Measurements from ENCODE around the gene SLC39A2. TPM values are rescaled to one million over a fixed set of nuclear protein-coding genes. Genes with fewer than 3 reads are reported as not detected.

Gene SLC39A2
- total and polyA plus RNA-seq, 9 of the 15 experiments (the other 6 are each of a cell fraction or from before 2014, with no cell fraction given), result 0.06 to 0.09 TPM; not detected in 7

GRCh38 chr14:21017528-21018245, 18.6 kb downstream of the SLC39A2 start:
- Histone ChIP-seq H3K4me3 (no peak overlapping the region), H3K9me3 (replicated peaks; ENCODE audit: control insufficient read depth, insufficient read depth, low read depth, low read length) (no peaks in the 10 kb centered on the region), H3K27me3 (ENCODE audit: control insufficient read depth in 2 of 2, insufficient read depth in 2 of 2, low read length in 2 of 2) (no peaks in the 10 kb centered on the region), H2AFZ (ENCODE audit: low read depth, low read length) (no peak overlapping the region), H3K79me2 (ENCODE audit: control insufficient read depth, insufficient read depth, low read length) (0 out of 3 replicates have a peak, but pooled peaks cover under 1% of the 10 kb centered on the region), H3K27ac (ENCODE audit: extremely low read depth, low read depth, low read length) (no peak overlapping the region), H4K20me1 (replicated peaks; ENCODE audit: control insufficient read depth, insufficient read depth, low read length) (no peaks in the 10 kb centered on the region), H3K36me3 (ENCODE audit: control insufficient read depth, insufficient read depth, low read length) (peaks cover 37% of the 10 kb centered on the region; the same call in 1 of the 3 replicates), H3K4me2 (ENCODE audit: insufficient read depth, low read length) (no peak overlapping the region), H3K9me1 (ENCODE audit: control insufficient read depth, insufficient read depth, low read length) (no peaks in the 10 kb centered on the region), H3K9ac (ENCODE audit: insufficient read depth in 1 of 2, low read depth in 2 of 2, low read length in 2 of 2) (no peak overlapping the region), H3K4me1 (replicated peaks in 1 of 2; ENCODE audit: control insufficient read depth in 2 of 2, insufficient read depth in 2 of 2, low read length in 2 of 2) (peaks cover 5 to 12% of the 10 kb centered on the region in 2 experiments; a peak in 3 of 5 replicates)
- POLR2A ChIA-PET, result interaction anchor here (0.8 to 1.2 kb wide), 3 partner anchors 18 to 22 kb away, joined by 3 to 4 read pairs (median 4); no protein-coding TSS in a partner anchor
- no peak for DNase-seq (ENCODE audit: extremely low read depth in 1 of 4, low spot score in 3 of 4)
- CTCF ChIA-PET (ENCODE audit: low intra/inter-chr PET ratio), result no interaction called here
- intact Hi-C loops (cut with micrococcal nuclease), result no loop called here
- BruUV-seq (replicated peaks), result no TSS peak
- in situ Hi-C loops (cut with MboI), result no loop called here
- no peak for ATAC-seq
- TF ChIP-seq GATAD2B (IDR thresholded peaks at IDR 0.05; ENCODE audit: borderline replicate concordance), result no peak
- FAIRE-seq, result no peak
- WGBS (ENCODE audit: insufficient coverage, low coverage, missing lambda C conversion rate), result 79% methylated on average over 18 of the region's 28 CpGs

- peaks cover 5% of the 10 kb centered on the region; the same call in 1 of the 3 replicates for H3K79me2 ChIP-seq (ENCODE audit: control insufficient read depth, insufficient read depth, low read length)
- no peak overlapping the region for H3K27ac ChIP-seq (ENCODE audit: extremely low read depth, low read depth, low read length)
- no peak overlapping the region for H3K4me3 ChIP-seq
- no peak overlapping the region for H3K9ac ChIP-seq (ENCODE audit: insufficient read depth in 1 of 2, low read depth in 2 of 2, low read length in 2 of 2)
- peaks cover 37% of the 10 kb centered on the region; the same call in 1 of the 3 replicates for H3K36me3 ChIP-seq (ENCODE audit: control insufficient read depth, insufficient read depth, low read length)
- H3K4me1 ChIP-seq (replicated peaks in 1 of 2; ENCODE audit: control insufficient read depth in 2 of 2, insufficient read depth in 2 of 2, low read length in 2 of 2), result peaks cover 5 to 17% of the 10 kb centered on the region in 2 experiments; a peak in 3 of 5 replicates
- no peaks in the 10 kb centered on the region for H3K9me3 ChIP-seq (replicated peaks; ENCODE audit: control insufficient read depth, insufficient read depth, low read depth, low read length)
- H3K4me2 ChIP-seq (ENCODE audit: insufficient read depth, low read length), result no peak overlapping the region
- DNase-seq (ENCODE audit: extremely low read depth in 1 of 4, low spot score in 3 of 4) (no peak), FAIRE-seq (no peak), ATAC-seq (no peak)
- H3K27me3 ChIP-seq (ENCODE audit: control insufficient read depth in 2 of 2, insufficient read depth in 2 of 2, low read length in 2 of 2), result no peaks in the 10 kb centered on the region
- no peak overlapping the region for H2AFZ ChIP-seq (ENCODE audit: low read depth, low read length)
- H4K20me1 ChIP-seq (replicated peaks; ENCODE audit: control insufficient read depth, insufficient read depth, low read length), result no peaks in the 10 kb centered on the region
- no peaks in the 10 kb centered on the region for H3K9me1 ChIP-seq (ENCODE audit: control insufficient read depth, insufficient read depth, low read length)
- whole genome bisulfite sequencing (ENCODE audit: insufficient coverage, low coverage, missing lambda C conversion rate), result 74% methylated on average over 7 of the region's 7 CpGs
- ChIA-PET CTCF (ENCODE audit: low intra/inter-chr PET ratio) (interaction anchor here (1.1 kb wide), 1 partner anchor 22 kb away, joined by 3 read pairs; no protein-coding TSS in a partner anchor), POLR2A (interaction anchor here (0.8 to 1.2 kb wide), 4 partner anchors 18 to 23 kb away, joined by 3 to 4 read pairs (median 4); no protein-coding TSS in a partner anchor)
- intact Hi-C loops (cut with micrococcal nuclease), result no loop called here
- no TSS peak for BruUV-seq (replicated peaks)
- in situ Hi-C loops (cut with MboI), result no loop called here
- TF ChIP-seq E2F1 (CRISPR knock-in tag; IDR thresholded peaks at IDR 0.05), result no peak
Measured at GRCh38 chr14:21018286-21018685, 19.2 kb downstream of the SLC39A2 start.

All from K562 (cell line).